ENCODE results near the gene PRR16. TPM values are rescaled to one million over a fixed set of nuclear protein-coding genes. Genes with fewer than 3 reads are reported as not detected.
"Not testable (repeated sequence)": the region's sequence is repeated elsewhere in the genome, so short reads cannot be mapped to it uniquely, and the experiment has no call there.

PRR16 gene
- total RNA-seq (1 to 10 TPM; 5.7 to 5.9 (median 5.8) TPM), polyA plus RNA-seq (1 to 10 TPM; 1.6 to 3.0 (median 2.4) TPM)

- intact Hi-C loops (cut with DNase I): no loop called here
Measured at GRCh38 chr5:120463991-120464626, at the start of gene PRR16. Gene PRR16 (plus strand): TSS chr5:120464300.

GRCh38 chr5:120415985-120416384 is 48.1 kb upstream of the PRR16 start:
- Histone ChIP-seq H3K36me3 (no peaks in the 10 kb centered on the region), H3K27me3 (no peaks in the 10 kb centered on the region), H3K4me1 (no peaks in the 10 kb centered on the region), H3K27ac (no peak overlapping the region), H3K4me3 (no peak overlapping the region), H3K9me3 (no peaks in the 10 kb centered on the region)
- TF ChIP-seq POLR2A (IDR thresholded peaks at IDR 0.05): no peak
- no peak for TF ChIP-seq POLR2AphosphoS5 (IDR thresholded peaks at IDR 0.05)
- TF ChIP-seq CTCF (IDR thresholded peaks at IDR 0.05): no peak
- no peak for TF ChIP-seq EP300 (IDR thresholded peaks at IDR 0.05)
- DNase-seq: no peak
- WGBS, 2 donors: 86 to 92% methylated on average over 1 of the region's 1 CpG
- intact Hi-C loops (cut with DNase I): no loop called here

More at GRCh38 chr5:120463991-120464626, at the start of gene PRR16:
- H3K36me3 ChIP-seq: no peaks in the 10 kb centered on the region
- 0 to 1% methylated on average over 62 of the region's 62 CpGs for WGBS, 2 donors
- H3K9me3 ChIP-seq: no peaks in the 10 kb centered on the region
- H3K4me1 ChIP-seq: peaks cover 0 to 23% (median 20%) of the 10 kb centered on the region in 4 donors
- peak within 1 kb of the TSS; percentile 56 to 70 (median 60) for H3K27ac ChIP-seq
- peak within 1 kb of the TSS; percentile 36 to 62 (median 50) for H3K4me3 ChIP-seq
- TF ChIP-seq EP300 (IDR thresholded peaks at IDR 0.05): no peak
- TF ChIP-seq CTCF (IDR thresholded peaks at IDR 0.05): peak in 1 of 4 experiments; percentile 13
- H3K27me3 ChIP-seq: peaks cover 0 to 38% (median 23%) of the 10 kb centered on the region in 3 donors
- peak; percentile 64 for DNase-seq

GRCh38 chr5:120419127-120419526 is 45.0 kb upstream of the PRR16 start:
- no peak for DNase-seq
- 65 to 83% methylated on average over 3 of the region's 3 CpGs for WGBS, 2 donors
- no peaks in the 10 kb centered on the region for H3K9me3 ChIP-seq
- H3K4me3 ChIP-seq: no peak overlapping the region
- H3K4me1 ChIP-seq: no peaks in the 10 kb centered on the region
- H3K27me3 ChIP-seq: no peaks in the 10 kb centered on the region
- intact Hi-C loops (cut with DNase I): no loop called here
- H3K27ac ChIP-seq: no peak overlapping the region
- TF ChIP-seq POLR2AphosphoS5 (IDR thresholded peaks at IDR 0.05): no peak
- TF ChIP-seq CTCF (IDR thresholded peaks at IDR 0.05): no peak
- TF ChIP-seq EP300 (IDR thresholded peaks at IDR 0.05): no peak
- no peak for TF ChIP-seq POLR2A (IDR thresholded peaks at IDR 0.05)
- H3K36me3 ChIP-seq: no peaks in the 10 kb centered on the region

- H3K4me1 ChIP-seq; H3K27ac ChIP-seq; DNase-seq; H3K27me3 ChIP-seq; H3K9me3 ChIP-seq; H3K36me3 ChIP-seq; intact Hi-C loops (cut with DNase I); H3K4me3 ChIP-seq: not testable (repeated sequence)
- WGBS, 2 donors: 93 to 95% methylated on average over 25 of the region's 25 CpGs
Measured at GRCh38 chr5:120426633-120427275, 37.3 kb upstream of the PRR16 start.

- Histone ChIP-seq H3K36me3 (no peaks in the 10 kb centered on the region), H3K9me3 (no peaks in the 10 kb centered on the region), H3K4me3 (no peak overlapping the region), H3K4me1 (no peaks in the 10 kb centered on the region), H3K27me3 (no peaks in the 10 kb centered on the region), H3K27ac (no peak overlapping the region)
- TF ChIP-seq POLR2AphosphoS5 (IDR thresholded peaks at IDR 0.05) (no peak), POLR2A (IDR thresholded peaks at IDR 0.05) (no peak), EP300 (IDR thresholded peaks at IDR 0.05) (no peak), CTCF (IDR thresholded peaks at IDR 0.05) (no peak)
- intact Hi-C loops (cut with DNase I): no loop called here
- no peak for DNase-seq
Measured at GRCh38 chr5:120430572-120430971, 33.5 kb upstream of the PRR16 start.

Data from sigmoid colon (tissue), 7 donors.